Smooth muscle cell (in vitro differentiated cells): Measurements from ENCODE around the gene DGKZ. TPM values are rescaled to one million over a fixed set of nuclear protein-coding genes. Genes with fewer than 3 reads are reported as not detected.

Experiments used
- DNase-seq: peaks from one replicate; lab custom pipeline; 2025; ENCODE audit not compliant: unreplicated experiment; lab: John Stamatoyannopoulos, UW
- H2AFZ ChIP-seq: fragments of 200-600 bp; sonication (generic); 2 replicates; pipeline ENCODE4 v1.6.0; 2016; ENCODE audit warnings: antibody characterized with exemption, low read depth, mild to moderate bottlenecking
- H3F3A ChIP-seq: fragments of 200-600 bp; sonication (generic); 2 replicates; pipeline ENCODE4 v1.6.0; 2017; ENCODE audit warnings: antibody characterized with exemption, low read depth
- H3K27ac ChIP-seq: fragments of 200-600 bp; sonication (generic); 2 replicates; pipeline ENCODE4 v1.5.1; 2016; ENCODE audit warnings: low read depth, mild to moderate bottlenecking
- H3K27me3 ChIP-seq: fragments of 200-600 bp; sonication (generic); 2 replicates; pipeline ENCODE4 v1.6.1; 2016; ENCODE audit warnings: low read depth, mild to moderate bottlenecking
- H3K36me3 ChIP-seq: fragments of 200-600 bp; sonication (generic); 2 replicates; pipeline ENCODE4 v1.5.1; 2016; ENCODE audit warnings: low read depth
- H3K4me1 ChIP-seq: fragments of 200-600 bp; sonication (generic); 2 replicates; pipeline ENCODE4 v1.5.1; 2016; ENCODE audit warnings: low read depth
- H3K4me2 ChIP-seq: fragments of 200-600 bp; sonication (generic); 2 replicates; pipeline ENCODE4 v1.6.0; 2016; ENCODE audit warnings: mild to moderate bottlenecking
- H3K4me3 ChIP-seq: fragments of 200-600 bp; sonication (generic); 2 replicates; pipeline ENCODE4 v1.5.1; 2016; ENCODE audit warnings: mild to moderate bottlenecking
- H3K79me2 ChIP-seq: fragments of 200-600 bp; sonication (generic); 2 replicates; pipeline ENCODE4 v1.6.0; 2016; ENCODE audit warnings: low read depth, mild to moderate bottlenecking
- H3K9ac ChIP-seq: fragments of 200-600 bp; sonication (generic); 2 replicates; pipeline ENCODE4 v1.6.0; 2016; ENCODE audit warnings: low read depth
- H3K9me3 ChIP-seq: fragments of 200-600 bp; sonication (generic); replicated peaks from 2 replicates; pipeline ENCODE4 v1.5.1; 2016; ENCODE audit warnings: low read depth
- H4K20me1 ChIP-seq: fragments of 200-600 bp; sonication (generic); 2 replicates; pipeline ENCODE4 v1.6.0; 2016; ENCODE audit warnings: low read depth
- CTCF ChIP-seq: fragments of 200-600 bp; sonication (generic); IDR thresholded peaks from 2 replicates; pipeline ENCODE4 v1.5.1; 2017; ENCODE audit warnings: borderline replicate concordance, mild to moderate bottlenecking, antibody characterized with exemption; ENCODE audit not compliant: insufficient read depth, poor library complexity, severe bottlenecking
- WGBS: methylation state at CpG from one replicate; pipeline ENCODE4 v1.1.7; 2016; ENCODE audit warnings: low lambda C conversion rate; 5-methylcytosine and 5-hydroxymethylcytosine counted together
- polyA plus RNA-seq: library from polyadenylated mRNA; unstranded; fragments of >200 nt; fragmentation: Nextera tagmentation; extraction: Ambion mirVana; gene quantifications from 2 replicates; pipeline ENCODE4 v1.2.1, GENCODE V29; 2016
- total RNA-seq: library from RNA; depleted of rRNA; stranded (reverse); fragments of >200 nt; gene quantifications from 2 replicates; pipeline ENCODE4 v1.2.3, GENCODE V29; 2014

Gene DGKZ
- total and polyA plus RNA-seq, 2 experiments from 2014 or later: 30.7 to 42.1 TPM

- TF ChIP-seq CTCF: no peak
- 64% methylated on average over 3 of the region's 3 CpGs for WGBS
These were observed 67.6 kb downstream of the DGKZ start for GRCh38 chr11:46414879-46415278.

GRCh38 chr11:46417711-46418110 is 70.4 kb downstream of the DGKZ start:
- DNase-seq: no peak
- peaks cover 21% of the 10 kb centered on the region for H3K4me1 ChIP-seq
- H2AFZ ChIP-seq: no peak overlapping the region
- no peak overlapping the region for H3K9ac ChIP-seq
- peaks cover 13% of the 10 kb centered on the region for H4K20me1 ChIP-seq
- TF ChIP-seq CTCF: no peak
- H3K27me3 ChIP-seq: no peaks in the 10 kb centered on the region
- H3F3A ChIP-seq: no peaks in the 10 kb centered on the region
- WGBS: 89% methylated on average over 7 of the region's 7 CpGs
- H3K27ac ChIP-seq: no peak overlapping the region
- no peak overlapping the region for H3K4me2 ChIP-seq
- H3K4me3 ChIP-seq: no peak overlapping the region
- H3K79me2 ChIP-seq: no peaks in the 10 kb centered on the region
- no peaks in the 10 kb centered on the region for H3K9me3 ChIP-seq
- no peaks in the 10 kb centered on the region for H3K36me3 ChIP-seq

More at GRCh38 chr11:46414879-46415278, 67.6 kb downstream of the DGKZ start:
- Histone ChIP-seq H4K20me1 (peaks cover 8% of the 10 kb centered on the region), H2AFZ (no peak overlapping the region), H3K36me3 (no peaks in the 10 kb centered on the region), H3K4me3 (no peak overlapping the region), H3K4me1 (peaks cover 21% of the 10 kb centered on the region), H3K27ac (no peak overlapping the region), H3K4me2 (no peak overlapping the region), H3K79me2 (no peaks in the 10 kb centered on the region), H3K9ac (no peak overlapping the region), H3K27me3 (no peaks in the 10 kb centered on the region), H3K9me3 (no peaks in the 10 kb centered on the region), H3F3A (no peaks in the 10 kb centered on the region)
- DNase-seq: no peak

- Histone ChIP-seq H3K4me1 (peaks cover 21% of the 10 kb centered on the region), H3K4me3 (no peak overlapping the region), H3K9me3 (no peaks in the 10 kb centered on the region), H3K4me2 (no peak overlapping the region), H4K20me1 (peaks cover 15% of the 10 kb centered on the region), H3K79me2 (no peaks in the 10 kb centered on the region), H3K9ac (no peak overlapping the region), H3K36me3 (no peaks in the 10 kb centered on the region), H3K27ac (no peak overlapping the region), H3K27me3 (no peaks in the 10 kb centered on the region), H2AFZ (no peak overlapping the region), H3F3A (no peaks in the 10 kb centered on the region)
- 92% methylated on average over 5 of the region's 5 CpGs for WGBS
- no peak for TF ChIP-seq CTCF
- no peak for DNase-seq
These were observed 71.5 kb downstream of the DGKZ start for GRCh38 chr11:46418751-46419150.

GRCh38 chr11:46420513-46420912 is 73.2 kb downstream of the DGKZ start:
- no peak overlapping the region for H3K9ac ChIP-seq
- H3K79me2 ChIP-seq: no peaks in the 10 kb centered on the region
- no peak overlapping the region for H3K4me2 ChIP-seq
- no peak overlapping the region for H3K4me3 ChIP-seq
- no peaks in the 10 kb centered on the region for H3K36me3 ChIP-seq
- peaks cover 21% of the 10 kb centered on the region for H3K4me1 ChIP-seq
- H3K27ac ChIP-seq: no peak overlapping the region
- H3K27me3 ChIP-seq: no peaks in the 10 kb centered on the region
- 100% methylated on average over 1 of the region's 1 CpG for WGBS
- H2AFZ ChIP-seq: no peak overlapping the region
- no peak for TF ChIP-seq CTCF
- DNase-seq: no peak
- peaks cover 15% of the 10 kb centered on the region for H4K20me1 ChIP-seq
- no peaks in the 10 kb centered on the region for H3F3A ChIP-seq
- no peaks in the 10 kb centered on the region for H3K9me3 ChIP-seq
